Astrocyte (in vitro differentiated cells and primary cell): ENCODE measurements around the gene RABGAP1L. TPM values are rescaled to one million over a fixed set of nuclear protein-coding genes. Genes with fewer than 3 reads are reported as not detected.
A peak's percentile ranks its signal among the peaks of the same experiment; 100 is the strongest.
"Not testable (repeated sequence)": the region's sequence is repeated elsewhere in the genome, so short reads cannot be mapped to it uniquely, and the experiment has no call there.

ENCODE experiments used
- DNase-seq: peaks from one replicate; pipeline ENCODE4 v3.0.0-alpha.2; 2010; ENCODE audit warnings: low read depth
- FAIRE-seq: peaks from 2 replicates; lab custom pipeline; 2011; peaks lifted over from hg19 to GRCh38; lab: Jason Lieb, UNC
- H2AFZ ChIP-seq: 2 replicates; pipeline ENCODE4 v1.6.0; 2012; ENCODE audit warnings: low read depth, low read length, inconsistent platforms
- H3K27ac ChIP-seq: 2 replicates; pipeline ENCODE4 v1.5.1; 2011; ENCODE audit warnings: low read depth, low read length, inconsistent platforms
- H3K27me3 ChIP-seq: 2 replicates; pipeline ENCODE4 v1.6.0; 2011; ENCODE audit warnings: low read length, inconsistent platforms; ENCODE audit not compliant: insufficient read depth
- H3K36me3 ChIP-seq: 2 replicates; pipeline ENCODE4 v1.5.1; 2011; ENCODE audit warnings: low read length, inconsistent platforms; ENCODE audit not compliant: insufficient read depth
- H3K4me1 ChIP-seq: 2 replicates; pipeline ENCODE4 v1.5.1; 2011; ENCODE audit warnings: low read length, inconsistent platforms; ENCODE audit not compliant: insufficient read depth
- H3K4me2 ChIP-seq: 2 replicates; pipeline ENCODE4 v1.6.0; 2012; ENCODE audit warnings: low read length, inconsistent platforms
- H3K4me3 ChIP-seq: 2 replicates; pipeline ENCODE4 v1.5.1; 2011; ENCODE audit warnings: low read depth, mild to moderate bottlenecking, low read length, inconsistent platforms; ENCODE audit not compliant: insufficient read depth
- H3K79me2 ChIP-seq: 2 replicates; pipeline ENCODE4 v1.6.0; 2012; ENCODE audit warnings: mild to moderate bottlenecking, low read length, inconsistent platforms; ENCODE audit not compliant: insufficient read depth
- H3K9ac ChIP-seq: 2 replicates; pipeline ENCODE4 v1.6.0; 2012; ENCODE audit warnings: mild to moderate bottlenecking, low read length, inconsistent platforms
- H3K9me3 ChIP-seq: 2 replicates; pipeline ENCODE4 v1.5.1; 2012; ENCODE audit warnings: low read depth, mild to moderate bottlenecking, low read length, inconsistent platforms; ENCODE audit not compliant: insufficient read depth
- H4K20me1 ChIP-seq: 2 replicates; pipeline ENCODE4 v1.6.0; 2012; ENCODE audit warnings: low read length, inconsistent platforms; ENCODE audit not compliant: insufficient read depth
- H3K27ac Mint-ChIP-seq: one replicate; pipeline ENCODE4 v1.8.0; 2021; ENCODE audit warnings: mild to moderate bottlenecking, mixed read lengths; ENCODE audit not compliant: unreplicated experiment
- H3K27me3 Mint-ChIP-seq: one replicate; pipeline ENCODE4 v1.8.0; 2021; ENCODE audit warnings: low read depth, mixed read lengths; ENCODE audit not compliant: unreplicated experiment
- H3K36me3 Mint-ChIP-seq: one replicate; pipeline ENCODE4 v1.8.0; 2021; ENCODE audit warnings: low read depth, mixed read lengths; ENCODE audit not compliant: unreplicated experiment
- H3K4me1 Mint-ChIP-seq: one replicate; pipeline ENCODE4 v1.8.0; 2021; ENCODE audit warnings: low read depth, mixed read lengths; ENCODE audit not compliant: unreplicated experiment
- H3K4me3 Mint-ChIP-seq: one replicate; pipeline ENCODE4 v1.8.0; 2021; ENCODE audit warnings: mild to moderate bottlenecking, moderate library complexity, mixed read lengths; ENCODE audit not compliant: unreplicated experiment
- H3K9me3 Mint-ChIP-seq: one replicate; pipeline ENCODE4 v1.8.0; 2021; ENCODE audit warnings: mild to moderate bottlenecking, mixed read lengths; ENCODE audit not compliant: unreplicated experiment
- CTCF ChIP-seq: IDR thresholded peaks from 2 replicates; pipeline ENCODE4 v1.5.1; 2011; ENCODE audit warnings: low read depth, mild to moderate bottlenecking, inconsistent platforms, low read length, moderate library complexity; ENCODE audit not compliant: insufficient read depth
- EZH2 ChIP-seq: IDR thresholded peaks from 2 replicates; pipeline ENCODE4 v1.6.1; 2012; ENCODE audit warnings: mild to moderate bottlenecking, low read length, inconsistent platforms; ENCODE audit not compliant: insufficient read depth
- total RNA-seq: library from RNA; stranded (reverse); gene quantifications from 2 replicates; pipeline ENCODE4 v1.2.1, GENCODE V29; 2021

The RABGAP1L gene
- total RNA-seq, 1 donor from 2014 or later: 40.2 TPM

- Mint-ChIP-seq H3K27ac (peak overlapping the region; percentile 27), H3K36me3 (peaks cover 3% of the 10 kb centered on the region), H3K9me3 (peaks cover 19% of the 10 kb centered on the region), H3K4me1 (peaks cover 4% of the 10 kb centered on the region), H3K4me3 (no peak overlapping the region), H3K27me3 (no peaks in the 10 kb centered on the region)
- no peaks in the 10 kb centered on the region for H3K79me2 ChIP-seq
- TF ChIP-seq EZH2 (no peak), CTCF (no peak)
- H3K9ac ChIP-seq: peak overlapping the region; percentile 11
- no peak overlapping the region for H3K4me3 ChIP-seq
- peak; percentile 60 for DNase-seq
- no peaks in the 10 kb centered on the region for H3K27me3 ChIP-seq
- H3K9me3 ChIP-seq: peaks cover 3% of the 10 kb centered on the region
- no peaks in the 10 kb centered on the region for H4K20me1 ChIP-seq
- no peak for FAIRE-seq
- peak overlapping the region; percentile 57 for H3K27ac ChIP-seq
- H3K36me3 ChIP-seq: no peaks in the 10 kb centered on the region
- no peak overlapping the region for H2AFZ ChIP-seq
- peaks cover 5% of the 10 kb centered on the region for H3K4me1 ChIP-seq
- peak overlapping the region; percentile 45 for H3K4me2 ChIP-seq
Observed at GRCh38 chr1:174535207-174535606, 375.9 kb downstream of the RABGAP1L start.

GRCh38 chr1:174543421-174543820 is 384.1 kb downstream of the RABGAP1L start:
- H3K4me3 Mint-ChIP-seq, H3K27ac ChIP-seq, H3K27me3 ChIP-seq, H3K9me3 ChIP-seq, H3K4me1 Mint-ChIP-seq, H3K36me3 ChIP-seq, H3K4me2 ChIP-seq, H3K36me3 Mint-ChIP-seq, H3K27ac Mint-ChIP-seq, H3K4me3 ChIP-seq, DNase-seq, H3K27me3 Mint-ChIP-seq, H3K79me2 ChIP-seq, FAIRE-seq, H3K9ac ChIP-seq, H2AFZ ChIP-seq, H3K4me1 ChIP-seq, H4K20me1 ChIP-seq: not testable (repeated sequence)
- peaks cover 34% of the 10 kb centered on the region for H3K9me3 Mint-ChIP-seq

GRCh38 chr1:174550296-174550695 is 391.0 kb downstream of the RABGAP1L start:
- H4K20me1 ChIP-seq: no peaks in the 10 kb centered on the region
- H3K4me1 ChIP-seq: no peaks in the 10 kb centered on the region
- no peaks in the 10 kb centered on the region for H3K79me2 ChIP-seq
- H3K27ac Mint-ChIP-seq: no peak overlapping the region
- no peak overlapping the region for H3K4me2 ChIP-seq
- H3K9ac ChIP-seq: no peak overlapping the region
- H3K9me3 ChIP-seq: no peaks in the 10 kb centered on the region
- no peak for FAIRE-seq
- H3K36me3 ChIP-seq: no peaks in the 10 kb centered on the region
- H3K9me3 Mint-ChIP-seq: peaks cover 4% of the 10 kb centered on the region
- H2AFZ ChIP-seq: no peak overlapping the region
- no peaks in the 10 kb centered on the region for H3K27me3 ChIP-seq
- H3K4me3 Mint-ChIP-seq: no peak overlapping the region
- TF ChIP-seq CTCF (no peak), EZH2 (no peak)
- H3K27me3 Mint-ChIP-seq: no peaks in the 10 kb centered on the region
- H3K27ac ChIP-seq: no peak overlapping the region
- no peak overlapping the region for H3K4me3 ChIP-seq
- H3K36me3 Mint-ChIP-seq: no peaks in the 10 kb centered on the region
- no peaks in the 10 kb centered on the region for H3K4me1 Mint-ChIP-seq
- DNase-seq: peak; percentile 42
